Measurements from ENCODE around the gene APPBP2. TPM values are rescaled to one million over a fixed set of nuclear protein-coding genes. Genes with fewer than 3 reads are reported as not detected.
"Not testable (repeated sequence)": the region's sequence is repeated elsewhere in the genome, so short reads cannot be mapped to it uniquely, and the experiment has no call there.

APPBP2 gene
- total RNA-seq, 1 donor from 2014 or later: 22.7 TPM

DNA sequence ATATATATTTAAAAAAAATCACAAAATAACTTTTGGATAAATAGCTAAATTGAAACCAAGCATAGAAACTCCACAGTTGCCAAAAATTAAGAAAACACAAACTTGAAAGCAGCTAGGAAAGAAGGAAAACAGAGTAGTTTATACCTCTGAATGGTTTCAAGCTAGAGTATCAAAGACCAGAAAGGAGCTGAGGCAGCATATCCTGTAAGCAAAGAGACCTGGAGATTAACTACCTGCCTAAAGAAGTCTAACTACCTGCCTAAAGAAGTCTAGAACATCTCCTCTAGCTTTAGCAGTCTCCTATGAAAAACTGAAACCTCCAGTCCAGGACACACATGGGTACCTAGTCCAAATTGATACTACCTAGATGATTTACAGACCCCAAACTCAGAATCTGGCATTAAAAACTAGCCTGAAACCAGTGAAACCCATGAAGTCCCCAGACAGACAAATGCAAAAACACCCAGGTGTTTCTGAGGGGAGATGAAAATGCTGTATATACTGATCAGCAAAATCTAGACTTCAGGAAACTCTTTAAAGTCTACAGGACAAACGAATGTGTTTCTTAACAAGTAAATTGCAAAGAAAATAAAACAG lies 17.6 kb downstream of the APPBP2 start:
- no peak for DNase-seq
- intact Hi-C loops (cut with micrococcal nuclease): no loop called here
- no peak for ATAC-seq

DNA sequence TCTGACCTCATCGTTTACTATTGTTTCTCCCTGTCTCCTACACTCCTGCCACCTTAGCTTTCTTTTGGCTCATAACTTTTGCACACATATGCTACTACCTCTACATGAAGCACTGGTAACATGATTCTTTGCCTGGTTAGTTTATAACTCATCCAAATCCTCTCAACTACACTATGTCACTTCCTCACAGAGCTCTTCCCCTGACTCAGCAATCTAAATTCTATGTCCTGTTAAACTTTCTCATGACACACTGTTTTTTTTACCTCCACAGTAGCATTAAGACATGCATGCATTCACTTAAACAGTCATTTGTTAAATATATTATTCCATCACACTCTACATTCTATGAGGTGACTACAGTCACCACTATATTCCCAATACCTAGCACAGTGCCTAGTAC lies 19.7 kb downstream of the APPBP2 start:
- ATAC-seq (peak; percentile 12), DNase-seq (no peak)

DNA sequence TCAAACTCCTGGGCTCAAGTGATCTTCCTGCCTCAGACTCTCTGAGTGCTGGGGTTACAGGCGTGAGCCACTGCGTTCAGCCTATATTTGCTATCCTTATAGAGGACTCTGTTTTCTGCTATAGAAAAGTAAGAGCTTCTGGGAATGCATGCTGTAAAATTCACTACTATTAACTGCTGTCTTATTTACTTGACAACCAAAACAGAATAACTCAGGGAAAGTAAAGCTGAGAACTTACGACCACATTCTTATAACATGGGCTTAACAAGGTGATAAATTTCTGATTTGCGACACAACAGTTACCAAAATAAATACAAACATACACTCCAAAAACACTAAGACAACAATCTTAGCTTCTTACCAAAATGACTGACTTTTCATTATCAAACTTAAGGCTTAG lies 23.9 kb downstream of the APPBP2 start:
- DNase-seq (no peak), ATAC-seq (no peak)
- intact Hi-C loops (cut with micrococcal nuclease): no loop called here

More for the DNA sequence above, 19.7 kb downstream of the APPBP2 start:
- intact Hi-C loops (cut with micrococcal nuclease): no loop called here

DNA sequence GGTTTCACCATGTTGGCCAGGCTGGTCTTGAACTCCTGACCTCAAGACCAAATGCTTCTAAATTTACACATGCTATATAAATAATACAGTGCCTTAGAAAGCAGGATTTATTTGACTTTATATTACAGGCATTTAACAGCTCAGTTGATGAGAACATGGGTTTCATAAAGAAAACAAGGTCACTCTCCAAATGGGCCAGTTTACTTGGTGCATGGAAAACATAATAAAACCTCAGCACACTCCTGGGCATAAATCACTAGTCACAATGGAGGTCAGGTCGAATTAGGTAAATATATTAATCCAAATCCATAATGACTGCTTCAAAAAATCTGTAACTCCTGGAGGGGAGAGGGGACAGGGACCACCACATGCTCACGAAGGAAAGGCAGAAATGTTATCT lies 24.5 kb downstream of the APPBP2 start:
- no peak for ATAC-seq
- no peak for DNase-seq
- intact Hi-C loops (cut with micrococcal nuclease): no loop called here

DNA sequence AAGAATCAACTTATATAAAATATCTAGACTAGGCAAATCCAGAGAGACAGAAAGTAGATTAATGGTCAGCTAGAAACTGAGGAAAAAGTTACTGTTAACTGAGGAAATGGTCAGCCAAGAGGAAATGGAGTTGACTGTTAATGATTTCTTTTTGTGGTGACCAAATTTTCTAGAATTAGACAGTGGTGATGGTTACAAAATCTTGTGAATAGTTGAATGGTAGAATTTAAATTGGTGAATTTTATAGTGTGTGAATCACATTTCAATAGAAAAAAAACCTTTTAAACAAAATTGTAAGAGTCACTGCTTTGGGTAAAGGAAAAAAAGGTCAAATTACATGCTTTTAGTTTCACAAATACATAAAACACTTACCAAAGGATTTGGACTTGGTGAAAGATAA lies 30.0 kb downstream of the APPBP2 start:
- ATAC-seq (no peak), DNase-seq (no peak)
- intact Hi-C loops (cut with micrococcal nuclease): no loop called here

DNA sequence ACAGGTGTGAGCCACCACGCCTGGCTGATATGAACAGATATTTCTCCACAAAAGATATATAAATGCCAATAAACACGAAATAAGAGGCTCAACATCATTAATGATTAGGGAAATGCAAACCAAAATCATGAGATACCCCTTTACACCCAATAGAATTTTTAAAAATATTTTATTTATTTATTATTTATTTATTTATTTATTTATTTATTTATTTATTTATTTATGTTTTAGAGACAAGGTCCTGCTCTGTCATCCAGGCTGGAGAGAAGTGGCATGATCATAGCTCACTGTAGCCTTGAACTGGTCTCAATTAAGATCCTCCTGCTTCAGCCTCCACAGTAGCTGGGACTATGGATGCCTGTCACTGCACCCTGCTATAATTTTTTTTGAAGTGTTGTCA lies 30.8 kb downstream of the APPBP2 start:
- no peak for ATAC-seq
- DNase-seq: no peak
- intact Hi-C loops (cut with micrococcal nuclease): no loop called here

DNA sequence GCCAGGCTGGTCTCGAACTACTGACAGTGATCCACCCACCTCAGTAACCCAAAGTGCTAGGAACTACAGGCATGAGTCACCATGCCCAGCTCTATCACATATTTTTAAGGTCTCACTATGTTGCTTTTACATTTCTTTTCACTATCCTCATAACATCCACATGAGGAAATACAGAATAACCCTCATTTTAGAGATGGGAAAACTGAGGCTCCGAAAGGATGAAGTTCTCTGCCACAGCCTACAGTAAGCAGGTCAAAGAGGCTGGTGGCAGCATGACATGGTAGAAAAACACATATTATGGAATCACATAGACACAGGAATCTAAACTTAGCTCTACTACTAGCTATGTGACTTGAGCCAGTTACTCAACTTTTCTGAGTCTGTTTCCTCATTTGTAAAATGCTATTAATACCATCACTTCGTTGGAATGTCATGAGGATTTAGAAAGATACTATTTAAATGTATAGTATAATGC lies 32.2 kb downstream of the APPBP2 start:
- ATAC-seq (no peak), DNase-seq (no peak)
- intact Hi-C loops (cut with micrococcal nuclease): no loop called here

DNA sequence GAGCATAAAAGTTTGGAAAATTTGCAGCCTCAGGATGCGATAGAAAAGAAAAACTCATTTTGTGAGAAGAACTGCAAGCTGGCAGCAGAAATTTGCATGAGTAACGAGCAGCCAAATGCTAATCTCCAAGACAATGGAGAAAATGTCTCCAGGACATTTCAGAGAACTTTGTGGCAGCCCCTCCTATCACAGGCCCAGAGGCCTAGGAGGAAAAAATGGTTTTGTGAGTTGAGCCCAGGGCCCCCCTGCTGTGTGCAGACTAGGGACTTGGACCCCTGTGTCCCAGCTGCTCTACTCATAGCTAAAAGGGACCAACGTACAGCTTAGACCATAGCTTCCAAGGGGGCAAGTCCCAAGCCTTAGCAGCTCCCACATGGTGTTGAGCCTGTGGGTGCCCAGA lies 34.3 kb downstream of the APPBP2 start:
- intact Hi-C loops (cut with micrococcal nuclease): no loop called here
- ATAC-seq (no peak), DNase-seq (no peak)

DNA sequence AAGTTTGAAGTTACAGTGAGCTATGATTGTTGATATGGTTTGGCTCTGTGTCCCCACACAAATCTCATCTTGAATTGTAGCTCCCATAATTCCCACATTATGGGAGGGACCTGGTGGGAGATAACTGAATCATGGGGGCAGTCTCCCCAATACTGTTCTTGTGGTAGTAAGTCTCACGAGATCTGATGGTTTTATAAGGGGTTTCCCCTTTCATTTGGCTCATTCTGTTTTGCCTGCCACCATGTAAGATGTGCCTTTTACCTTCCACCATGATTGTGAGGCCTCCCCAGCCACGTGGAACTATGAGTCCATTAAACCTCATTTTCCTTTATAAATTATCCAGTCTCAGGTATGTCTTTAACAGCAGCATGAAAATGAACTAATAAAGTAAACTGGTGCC lies 35.4 kb downstream of the APPBP2 start:
- intact Hi-C loops (cut with micrococcal nuclease); ATAC-seq; DNase-seq: not testable (repeated sequence)

DNA sequence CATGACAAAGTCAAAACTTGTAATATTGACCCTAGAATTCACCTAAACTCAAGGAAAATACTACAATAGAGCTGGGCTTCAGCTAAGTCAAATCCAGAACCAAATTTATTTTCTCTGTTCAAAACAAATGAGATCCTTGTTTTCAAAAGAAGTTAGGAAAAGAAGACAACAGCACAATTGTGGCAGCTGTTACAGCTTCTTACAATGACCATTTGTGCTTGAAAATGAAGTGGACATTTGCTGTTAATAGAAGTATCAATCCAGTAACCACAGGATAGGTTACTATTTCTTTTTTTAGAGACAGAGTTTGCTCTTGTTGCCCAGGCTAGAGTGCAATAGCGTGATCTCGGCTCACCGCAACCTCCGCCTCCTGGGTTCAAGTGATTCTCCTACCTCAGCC lies 44.4 kb downstream of the APPBP2 start:
- DNase-seq: no peak
- intact Hi-C loops (cut with micrococcal nuclease): no loop called here
- no peak for ATAC-seq

DNA sequence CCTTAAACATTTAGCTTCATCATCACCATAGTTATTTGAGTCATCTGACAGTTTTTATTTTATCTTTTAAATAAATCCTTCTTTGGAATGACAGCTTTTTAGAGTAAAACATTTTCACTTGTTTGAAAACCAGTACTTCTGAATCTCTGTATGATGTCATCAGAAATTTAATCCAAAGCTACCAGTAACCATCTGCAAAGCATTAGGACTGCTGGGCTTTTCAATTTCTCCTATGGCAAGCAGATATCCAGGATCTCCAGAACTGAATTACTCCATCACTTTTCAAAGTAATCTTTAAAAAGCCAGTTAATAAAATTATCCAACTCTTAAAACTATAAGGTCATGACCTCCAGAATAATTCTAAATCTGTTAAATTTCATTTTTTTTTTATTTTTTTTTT lies 52.3 kb downstream of the APPBP2 start:
- no peak for ATAC-seq
- intact Hi-C loops (cut with micrococcal nuclease): no loop called here
- DNase-seq: no peak

DNA sequence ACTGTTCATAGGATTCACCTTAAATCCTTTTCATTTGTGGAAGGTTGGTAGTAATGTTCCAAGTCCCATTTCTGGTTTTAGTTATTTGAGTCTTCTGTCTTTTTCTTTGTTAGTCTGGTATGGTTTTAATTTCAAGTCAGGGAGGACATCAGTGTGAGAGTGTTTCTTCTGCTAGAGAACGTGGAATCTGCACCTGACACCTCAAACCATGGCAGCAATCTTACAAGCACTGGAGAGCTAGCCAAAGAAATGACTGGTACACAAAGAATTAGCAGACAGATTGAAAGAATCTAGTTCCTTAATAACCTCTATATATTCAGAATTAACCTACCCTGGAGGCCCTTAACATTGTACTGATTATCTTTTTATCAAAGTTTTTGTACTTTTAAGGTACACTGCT lies 53.6 kb downstream of the APPBP2 start:
- ATAC-seq (no peak), DNase-seq (no peak)
- intact Hi-C loops (cut with micrococcal nuclease): no loop called here

DNA sequence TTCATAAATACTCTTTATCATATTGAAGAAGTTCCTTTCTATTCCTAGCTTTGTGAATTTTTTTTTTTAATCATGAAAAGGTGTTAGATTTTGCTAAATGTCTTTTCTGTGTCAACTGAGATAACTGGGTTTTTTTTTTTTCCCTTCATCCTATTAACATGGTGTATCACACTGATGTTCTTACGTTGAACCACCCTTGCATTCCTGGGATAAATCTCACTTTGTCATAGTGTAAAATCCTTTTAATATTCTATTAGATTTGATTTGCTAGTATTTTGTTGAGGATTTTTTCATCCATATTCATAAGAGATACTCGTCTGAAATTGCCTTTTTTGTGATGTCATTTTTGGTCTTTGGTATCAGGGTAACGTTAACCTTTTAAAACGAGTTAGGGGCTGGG lies 54.6 kb downstream of the APPBP2 start:
- DNase-seq (no peak), ATAC-seq (no peak)
- intact Hi-C loops (cut with micrococcal nuclease): no loop called here

DNA sequence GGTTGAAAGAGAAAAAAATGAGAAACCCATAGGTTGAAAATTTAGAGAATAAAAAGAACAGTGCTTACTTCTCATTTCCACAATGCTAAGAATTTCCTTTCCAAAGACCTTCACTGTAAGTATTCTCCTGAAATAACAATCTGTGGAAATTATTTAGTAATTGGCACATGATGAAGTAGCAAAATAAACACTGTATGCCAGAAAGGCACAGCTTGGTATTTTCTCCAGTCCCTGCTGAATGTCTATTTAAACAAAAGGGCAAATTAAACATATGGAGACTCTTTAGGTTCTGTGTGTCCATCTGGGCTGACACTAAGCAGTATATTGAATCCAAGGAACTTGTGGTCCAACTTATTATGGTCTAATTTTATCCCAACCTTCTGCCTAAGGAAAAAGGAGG lies 57.7 kb downstream of the APPBP2 start:
- intact Hi-C loops (cut with micrococcal nuclease): no loop called here
- DNase-seq (no peak), ATAC-seq (no peak)

DNA sequence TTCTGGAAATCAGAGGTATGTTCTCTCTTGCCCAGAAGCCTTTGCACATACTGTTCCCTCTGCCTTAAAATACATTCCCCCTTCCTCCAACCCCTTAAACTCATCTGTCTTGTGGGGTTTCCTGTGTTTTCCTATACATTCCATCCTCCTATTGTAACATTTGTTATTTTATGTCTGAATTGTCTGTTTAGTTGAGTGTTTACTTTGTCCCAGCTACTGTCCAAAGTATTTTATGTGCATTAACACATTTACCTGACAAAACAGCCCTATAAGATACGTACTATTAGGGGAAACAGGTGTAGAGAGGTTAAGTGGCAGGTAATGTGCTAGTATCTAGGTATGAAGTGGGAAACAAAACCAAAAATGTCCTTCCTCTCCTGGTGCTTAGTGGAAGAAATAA lies 61.7 kb downstream of the APPBP2 start:
- ATAC-seq: no peak
- no peak for DNase-seq
- intact Hi-C loops (cut with micrococcal nuclease): no loop called here

DNA sequence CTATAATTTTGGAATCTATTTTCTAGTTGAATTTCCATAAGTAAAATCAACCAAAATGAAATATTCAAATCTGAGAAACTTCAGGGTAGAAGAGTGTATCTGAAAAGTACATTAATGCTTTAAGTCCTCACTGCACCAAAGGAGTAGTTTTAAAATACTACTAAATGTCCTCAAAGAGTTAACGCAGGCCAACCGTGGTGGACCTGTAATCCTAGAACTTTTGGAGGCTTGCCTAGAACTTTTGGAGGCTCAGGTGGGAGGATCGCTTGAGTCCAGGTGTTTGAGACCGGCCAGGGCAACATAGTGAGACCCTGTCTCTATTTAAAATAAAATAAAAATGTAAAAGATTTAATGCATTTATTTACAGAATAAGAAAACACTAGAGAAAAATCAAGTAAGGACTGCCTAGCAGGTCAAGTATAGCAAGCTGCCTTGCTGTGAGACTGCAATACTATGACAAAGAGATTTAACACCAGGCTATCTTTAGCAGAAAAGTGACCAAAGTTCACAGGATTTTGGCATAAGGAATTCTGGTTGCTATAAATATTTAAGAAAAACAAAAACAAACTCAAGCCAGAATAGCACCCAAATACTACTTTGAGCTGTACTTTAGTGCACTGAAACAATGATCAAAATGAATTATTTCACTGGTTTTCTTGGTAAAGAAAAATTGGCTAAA lies 62.7 kb downstream of the APPBP2 start:
- ATAC-seq (no peak), DNase-seq (no peak)
- intact Hi-C loops (cut with micrococcal nuclease): no loop called here

DNA sequence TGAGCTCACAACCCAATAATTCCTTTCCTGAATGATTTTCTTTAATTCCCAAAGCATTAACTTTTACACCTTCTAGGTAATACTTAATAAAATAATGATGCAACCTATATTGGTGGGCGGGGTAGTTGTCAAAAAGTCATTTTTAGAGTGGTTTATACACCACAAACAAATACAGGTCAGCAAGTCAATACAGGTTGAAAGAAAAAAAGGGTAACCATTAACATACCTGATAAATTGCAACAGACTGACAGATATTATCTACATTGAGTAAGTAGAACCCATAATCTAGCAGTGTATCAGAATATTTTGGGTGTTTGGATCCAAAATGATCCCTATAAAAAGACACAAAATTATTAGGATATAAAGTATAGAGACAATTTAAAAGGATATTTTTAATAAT lies 64.5 kb downstream of the APPBP2 start:
- no peak for DNase-seq
- intact Hi-C loops (cut with micrococcal nuclease): no loop called here

DNA sequence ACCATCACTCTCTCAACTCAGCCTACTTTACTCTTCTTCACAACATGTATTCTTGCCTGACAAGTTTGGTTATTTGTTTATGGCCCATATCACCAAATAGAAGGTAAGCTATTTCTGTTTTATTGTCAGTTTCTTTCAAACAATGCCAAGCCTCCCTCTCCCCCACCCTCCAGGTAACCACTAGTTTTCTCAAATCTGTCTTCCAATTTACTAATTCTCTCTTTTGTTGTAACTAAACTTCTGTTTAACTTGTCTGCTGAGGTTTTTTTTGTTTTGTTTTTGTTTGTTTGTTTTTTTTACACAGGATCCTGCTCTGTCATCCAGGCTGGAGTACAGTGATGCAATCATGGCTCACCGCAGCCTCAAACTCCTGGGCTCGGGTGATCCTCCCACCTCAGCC lies 68.9 kb downstream of the APPBP2 start:
- DNase-seq: no peak
- ATAC-seq: no peak
- intact Hi-C loops (cut with micrococcal nuclease): no loop called here

More for the DNA sequence above, 64.5 kb downstream of the APPBP2 start:
- ATAC-seq: no peak

DNA sequence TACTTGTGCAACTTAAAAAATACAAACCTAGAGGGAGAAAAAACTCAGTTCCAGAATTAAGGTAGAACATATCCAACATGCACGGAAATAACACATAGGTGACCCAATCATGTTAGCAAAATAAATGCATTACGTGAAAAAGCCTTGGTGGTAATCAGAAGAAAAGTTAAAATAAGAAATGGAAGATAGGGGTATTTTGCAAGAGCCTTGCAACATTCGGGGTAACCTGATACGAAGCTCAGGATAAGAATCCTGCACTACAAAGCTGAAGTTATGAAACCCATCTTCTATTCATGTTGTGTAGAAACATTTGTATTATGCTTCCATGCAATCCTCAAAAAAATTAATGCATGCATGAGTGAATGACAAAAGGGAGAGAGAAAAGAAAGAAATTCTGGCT lies 70.7 kb downstream of the APPBP2 start:
- ATAC-seq (no peak), DNase-seq (no peak)
- intact Hi-C loops (cut with micrococcal nuclease): no loop called here

DNA sequence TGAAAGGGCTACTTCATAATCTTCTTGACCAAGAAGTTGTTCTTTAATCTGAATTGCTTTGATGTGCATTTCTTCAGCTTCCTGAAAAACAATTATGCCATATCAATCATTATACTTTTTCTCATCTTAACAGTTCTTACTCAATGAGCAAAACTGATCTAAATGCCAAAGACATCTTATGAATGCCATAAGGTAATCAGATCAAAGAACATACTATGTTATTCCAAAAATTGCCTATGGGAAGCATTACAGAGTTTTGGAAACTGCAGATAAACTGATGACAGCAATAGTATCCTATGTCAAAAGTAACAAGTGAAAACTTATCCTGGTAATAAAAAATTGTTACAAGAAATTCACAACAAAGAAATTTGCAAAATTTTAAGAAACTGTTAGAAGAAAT lies 74.1 kb downstream of the APPBP2 start:
- no peak for DNase-seq
- no peak for ATAC-seq
- intact Hi-C loops (cut with micrococcal nuclease): no loop called here

DNA sequence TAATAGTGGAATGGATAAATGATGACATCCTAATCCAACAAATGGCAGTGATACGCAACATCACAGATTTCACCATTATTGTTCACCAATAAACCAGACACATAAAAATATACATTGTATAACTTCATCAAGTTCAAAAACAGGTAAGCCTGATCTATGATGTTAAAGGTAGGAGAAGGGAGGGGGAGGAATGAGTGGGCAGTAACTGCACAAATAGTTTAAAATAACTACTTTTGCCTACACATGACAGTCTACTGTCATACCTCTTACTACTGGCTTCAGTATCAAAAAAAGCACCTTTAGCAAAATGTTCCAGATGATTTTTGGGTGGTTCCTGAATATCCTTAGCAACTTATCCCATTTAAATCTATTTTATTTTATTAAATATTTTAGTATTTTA lies 75.0 kb downstream of the APPBP2 start:
- intact Hi-C loops (cut with micrococcal nuclease): no loop called here

More for the DNA sequence above, 75.0 kb downstream of the APPBP2 start:
- no peak for ATAC-seq
- DNase-seq: no peak
